ENCODE results near the gene CCDC149.

- TF ChIP-seq, protein P1, sequence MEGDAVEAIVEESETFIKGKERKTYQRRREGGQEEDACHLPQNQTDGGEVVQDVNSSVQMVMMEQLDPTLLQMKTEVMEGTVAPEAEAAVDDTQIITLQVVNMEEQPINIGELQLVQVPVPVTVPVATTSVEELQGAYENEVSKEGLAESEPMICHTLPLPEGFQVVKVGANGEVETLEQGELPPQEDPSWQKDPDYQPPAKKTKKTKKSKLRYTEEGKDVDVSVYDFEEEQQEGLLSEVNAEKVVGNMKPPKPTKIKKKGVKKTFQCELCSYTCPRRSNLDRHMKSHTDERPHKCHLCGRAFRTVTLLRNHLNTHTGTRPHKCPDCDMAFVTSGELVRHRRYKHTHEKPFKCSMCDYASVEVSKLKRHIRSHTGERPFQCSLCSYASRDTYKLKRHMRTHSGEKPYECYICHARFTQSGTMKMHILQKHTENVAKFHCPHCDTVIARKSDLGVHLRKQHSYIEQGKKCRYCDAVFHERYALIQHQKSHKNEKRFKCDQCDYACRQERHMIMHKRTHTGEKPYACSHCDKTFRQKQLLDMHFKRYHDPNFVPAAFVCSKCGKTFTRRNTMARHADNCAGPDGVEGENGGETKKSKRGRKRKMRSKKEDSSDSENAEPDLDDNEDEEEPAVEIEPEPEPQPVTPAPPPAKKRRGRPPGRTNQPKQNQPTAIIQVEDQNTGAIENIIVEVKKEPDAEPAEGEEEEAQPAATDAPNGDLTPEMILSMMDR (IDR thresholded peaks at IDR 0.05) = no peak
- TF ChIP-seq ESRRA (IDR thresholded peaks at IDR 0.05; ENCODE audit: borderline replicate concordance, low read length) = no peak
- no peak for TF ChIP-seq POLR2A (IDR thresholded peaks at IDR 0.05; ENCODE audit: low read length)
- TF ChIP-seq, protein P2, sequence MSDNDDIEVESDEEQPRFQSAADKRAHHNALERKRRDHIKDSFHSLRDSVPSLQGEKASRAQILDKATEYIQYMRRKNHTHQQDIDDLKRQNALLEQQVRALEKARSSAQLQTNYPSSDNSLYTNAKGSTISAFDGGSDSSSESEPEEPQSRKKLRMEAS (IDR thresholded peaks at IDR 0.05) = no peak
- TF ChIP-seq POLR2AphosphoS2 (conservative IDR thresholded peaks at IDR 0.05; ENCODE audit: low read length) = no peak
Measured at GRCh38 chr4:24816797-24817196, 96.0 kb downstream of the CCDC149 start.
